BLaER1 treated with 17β-estradiol and CSF1 and Interleukin-3, amounts not matched to agents 10 nM and 100 nM (cell line): ENCODE data around the gene ENTHD1.
A peak's percentile ranks its signal among the peaks of the same experiment; 100 is the strongest.

ENCODE experiments used
- H3K27ac ChIP-seq, 11 experiments: shearing (Covaris generic); formaldehyde crosslinking; 2 replicates each; pipeline ENCODE4 v1.8.1; 2022
- H3K27me3 ChIP-seq, 11 experiments: shearing (Covaris generic); formaldehyde crosslinking; 2 replicates each; pipeline ENCODE4 v1.8.1; 2022
- H3K36me3 ChIP-seq, 11 experiments: shearing (Covaris generic); formaldehyde crosslinking; 2 replicates each; pipeline ENCODE4 v1.8.1; 2022
- H3K4me1 ChIP-seq, 10 experiments: shearing (Covaris generic); formaldehyde crosslinking; 2 replicates each; pipeline ENCODE4 v1.8.1; 2022
- H3K4me2 ChIP-seq, 11 experiments: shearing (Covaris generic); formaldehyde crosslinking; 2 replicates each; pipeline ENCODE4 v1.8.1; 2022
- H3K4me3 ChIP-seq, 10 experiments: shearing (Covaris generic); formaldehyde crosslinking; 2 replicates each; pipeline ENCODE4 v1.8.1; 2022
- H3K9ac ChIP-seq, 11 experiments: shearing (Covaris generic); formaldehyde crosslinking; 2 replicates each; pipeline ENCODE4 v1.8.1; 2022
- H3K9me3 ChIP-seq, 11 experiments: shearing (Covaris generic); formaldehyde crosslinking; replicated peaks in 1 of 11; 2 replicates each; pipeline ENCODE4 v1.8.1; 2022
- H4K20me1 ChIP-seq, 11 experiments: shearing (Covaris generic); formaldehyde crosslinking; 2 replicates each; pipeline ENCODE4 v1.8.1; 2022
- Cebpa-rat ChIP-seq, 11 experiments: shearing (Covaris generic); IDR thresholded peaks; 2 replicates each; pipeline ENCODE4 v1.8.1; 2022

The ENTHD1 gene

DNA sequence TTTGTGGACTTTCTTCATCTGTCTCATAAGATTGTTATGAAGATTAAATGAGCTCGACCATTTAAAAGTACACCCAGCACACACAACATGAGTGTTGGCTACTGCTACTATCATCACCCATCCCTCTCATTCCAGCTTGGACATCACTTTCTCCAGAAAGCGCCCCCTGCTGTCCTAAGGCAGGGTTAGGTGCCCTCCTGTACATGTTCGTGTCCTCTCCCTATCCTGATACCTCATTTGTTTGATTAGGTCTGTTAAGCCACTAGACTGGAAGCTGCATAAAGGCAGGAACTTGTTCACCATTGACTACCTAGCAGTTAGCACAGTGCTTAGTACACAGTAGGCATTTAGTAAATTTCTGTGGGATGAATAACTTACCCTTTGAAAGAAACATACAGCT lies 85.5 kb downstream of the ENTHD1 start:
- no peaks in the 10 kb centered on the region for H3K36me3 ChIP-seq
- H3K27ac ChIP-seq = no peak overlapping the region
- TF ChIP-seq Cebpa-rat (IDR thresholded peaks at IDR 0.05) = no peak
- no peak overlapping the region for H3K4me2 ChIP-seq
- peaks cover 0 to 5% (median 0%) of the 10 kb centered on the region in 11 experiments; a peak in 1 of 22 replicates for H3K27me3 ChIP-seq
- H3K4me3 ChIP-seq = no peak overlapping the region
- no peaks in the 10 kb centered on the region for H4K20me1 ChIP-seq
- no peaks in the 10 kb centered on the region for H3K9me3 ChIP-seq
- H3K9ac ChIP-seq = no peak overlapping the region
- peaks cover 0 to 9% (median 4%) of the 10 kb centered on the region in 10 experiments; a peak in 8 of 20 replicates for H3K4me1 ChIP-seq

GRCh38 chr22:39806109-39806508 lies 87.5 kb downstream of the ENTHD1 start:
- peak overlapping the region in 7 of 11 experiments; percentile 0 to 37 (median 17); a peak in 7 of 22 replicates for H3K4me2 ChIP-seq
- no peaks in the 10 kb centered on the region for H4K20me1 ChIP-seq
- peaks cover 0 to 9% (median 4%) of the 10 kb centered on the region in 10 experiments; a peak in 8 of 20 replicates for H3K4me1 ChIP-seq
- no peak overlapping the region for H3K27ac ChIP-seq
- TF ChIP-seq Cebpa-rat (IDR thresholded peaks at IDR 0.05) = no peak
- H3K9ac ChIP-seq = no peak overlapping the region
- peaks cover 0 to 4% (median 0%) of the 10 kb centered on the region in 11 experiments; a peak in 1 of 22 replicates for H3K27me3 ChIP-seq
- no peaks in the 10 kb centered on the region for H3K9me3 ChIP-seq
- no peak overlapping the region for H3K4me3 ChIP-seq
- no peaks in the 10 kb centered on the region for H3K36me3 ChIP-seq

DNA sequence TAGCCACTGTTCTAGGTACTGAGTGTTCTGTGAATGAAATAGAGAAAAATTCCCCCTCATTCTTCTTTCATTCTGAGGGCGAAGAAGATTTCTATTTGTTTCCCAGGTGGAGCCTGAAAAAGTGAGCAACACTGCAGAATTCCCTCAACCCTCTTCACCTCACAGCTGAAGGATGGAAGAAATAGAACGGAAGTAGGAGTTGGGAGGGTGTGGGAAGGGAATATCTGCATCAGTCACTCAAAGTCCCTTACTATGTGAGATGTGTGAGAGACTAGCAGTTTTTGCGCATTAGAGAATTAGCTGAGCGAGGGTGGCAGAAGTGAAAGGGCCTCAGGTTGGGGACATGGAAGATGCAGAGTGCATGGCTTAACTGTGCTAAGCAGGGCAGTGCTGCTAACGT lies 88.4 kb downstream of the ENTHD1 start:
- Histone ChIP-seq H3K4me1 (peaks cover 0 to 9% (median 4%) of the 10 kb centered on the region in 10 experiments; a peak in 8 of 20 replicates), H3K36me3 (no peaks in the 10 kb centered on the region), H3K9ac (no peak overlapping the region), H3K9me3 (peaks cover 0 to 6% (median 3%) of the 10 kb centered on the region in 11 experiments; a peak in 15 of 22 replicates), H3K27me3 (peaks cover 0 to 4% (median 0%) of the 10 kb centered on the region in 11 experiments; a peak in 1 of 22 replicates), H3K27ac (no peak overlapping the region), H3K4me2 (peak overlapping the region in 5 of 11 experiments; percentile 0 to 25 (median 19); a peak in 5 of 22 replicates), H4K20me1 (no peaks in the 10 kb centered on the region), H3K4me3 (no peak overlapping the region)
- TF ChIP-seq Cebpa-rat (IDR thresholded peaks at IDR 0.05) = no peak

DNA sequence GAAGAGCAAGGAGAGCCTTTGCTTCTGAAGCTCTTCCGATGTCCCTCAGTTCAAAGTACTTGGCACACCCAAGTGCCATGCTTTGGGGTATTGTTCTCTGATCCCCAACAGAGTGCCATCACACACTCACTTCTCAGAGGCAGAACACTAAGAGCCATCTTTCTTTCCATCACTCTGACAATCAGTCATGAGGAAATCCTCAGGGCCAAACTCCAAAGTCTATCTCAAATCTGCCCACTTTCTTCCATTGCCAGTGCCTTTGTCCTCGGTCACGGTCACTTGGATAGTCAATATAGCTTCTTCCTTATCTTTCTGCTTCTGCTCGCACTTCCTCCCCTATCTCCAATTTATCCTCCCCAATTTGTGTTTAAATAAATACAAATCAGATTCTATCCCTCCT lies 90.9 kb downstream of the ENTHD1 start:
- Histone ChIP-seq H3K9me3 (peaks cover 20 to 31% (median 27%) of the 10 kb centered on the region in 11 experiments), H3K4me1 (peaks cover 0 to 9% (median 4%) of the 10 kb centered on the region in 10 experiments; a peak in 8 of 20 replicates), H3K27ac (no peak overlapping the region), H3K4me2 (no peak overlapping the region), H3K36me3 (peaks cover 0 to 6% (median 0%) of the 10 kb centered on the region in 11 experiments; a peak in 4 of 22 replicates), H3K9ac (no peak overlapping the region), H3K4me3 (no peak overlapping the region), H4K20me1 (no peaks in the 10 kb centered on the region), H3K27me3 (no peaks in the 10 kb centered on the region)
- no peak for TF ChIP-seq Cebpa-rat (IDR thresholded peaks at IDR 0.05)

DNA sequence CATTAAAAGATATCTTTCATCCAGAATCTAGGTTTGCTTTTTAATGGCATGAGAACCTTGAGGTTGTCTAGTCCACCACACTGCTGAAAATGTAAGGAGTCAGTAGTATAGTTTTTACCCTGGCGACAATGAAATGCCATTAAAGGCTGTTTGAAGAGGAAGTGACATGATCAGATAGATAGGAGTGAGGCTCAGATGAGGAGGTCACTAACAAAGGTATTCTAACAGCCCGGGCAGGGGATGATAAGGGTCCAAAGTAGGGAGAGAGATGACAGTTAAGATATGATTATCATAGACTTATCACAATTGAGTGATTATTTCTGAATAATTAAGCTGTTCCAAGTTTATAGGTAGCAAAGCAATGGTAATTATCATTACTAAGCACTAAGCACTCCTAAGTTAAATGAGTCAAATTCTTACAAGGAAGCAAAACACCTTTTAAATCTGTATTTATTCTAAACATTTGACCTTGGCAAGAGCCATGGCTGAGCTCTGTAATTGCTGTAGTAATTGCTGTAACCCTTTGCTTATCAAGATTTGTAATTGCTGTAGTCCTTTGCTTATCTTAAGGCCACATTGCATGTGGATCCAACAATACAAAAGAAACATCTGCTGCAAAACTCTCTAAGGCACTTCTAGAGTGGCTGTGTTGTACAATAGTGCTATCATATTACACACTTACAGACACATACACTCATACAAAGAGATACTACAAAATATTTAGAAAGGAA lies 92.6 kb downstream of the ENTHD1 start:
- no peak for TF ChIP-seq Cebpa-rat (IDR thresholded peaks at IDR 0.05)
- Histone ChIP-seq H3K9me3 (peaks cover 38 to 48% (median 44%) of the 10 kb centered on the region in 11 experiments), H3K27ac (no peak overlapping the region), H3K36me3 (peaks cover 0 to 9% (median 0%) of the 10 kb centered on the region in 11 experiments; a peak in 4 of 22 replicates), H4K20me1 (no peaks in the 10 kb centered on the region), H3K4me1 (peaks cover 0 to 8% (median 3%) of the 10 kb centered on the region in 10 experiments; a peak in 8 of 20 replicates), H3K4me3 (no peak overlapping the region), H3K9ac (no peak overlapping the region), H3K4me2 (no peak overlapping the region), H3K27me3 (no peaks in the 10 kb centered on the region)

- H3K27me3 ChIP-seq = no peaks in the 10 kb centered on the region
- no peaks in the 10 kb centered on the region for H4K20me1 ChIP-seq
- no peak overlapping the region for H3K27ac ChIP-seq
- H3K9ac ChIP-seq = no peak overlapping the region
- peaks cover 39 to 52% (median 46%) of the 10 kb centered on the region in 11 experiments for H3K9me3 ChIP-seq
- TF ChIP-seq Cebpa-rat (IDR thresholded peaks at IDR 0.05) = no peak
- no peak overlapping the region for H3K4me2 ChIP-seq
- H3K4me3 ChIP-seq = no peak overlapping the region
- H3K4me1 ChIP-seq = no peaks in the 10 kb centered on the region
- H3K36me3 ChIP-seq = peaks cover 0 to 9% (median 0%) of the 10 kb centered on the region in 11 experiments; a peak in 4 of 22 replicates
Observed at GRCh38 chr22:39797528-39798147, 95.9 kb downstream of the ENTHD1 start.

- Histone ChIP-seq H3K4me2 (no peak overlapping the region), H3K4me1 (no peaks in the 10 kb centered on the region), H4K20me1 (no peaks in the 10 kb centered on the region), H3K27ac (no peak overlapping the region), H3K9me3 (peaks cover 0 to 9% (median 0%) of the 10 kb centered on the region in 11 experiments; a peak in 1 of 22 replicates), H3K36me3 (no peaks in the 10 kb centered on the region), H3K27me3 (no peaks in the 10 kb centered on the region), H3K4me3 (no peak overlapping the region), H3K9ac (no peak overlapping the region)
- TF ChIP-seq Cebpa-rat (IDR thresholded peaks at IDR 0.05) = no peak
Observed at GRCh38 chr22:39789788-39790187, 103.8 kb downstream of the ENTHD1 start.

GRCh38 chr22:39785232-39785631 lies 108.3 kb downstream of the ENTHD1 start:
- H3K9me3 ChIP-seq = no peaks in the 10 kb centered on the region
- no peaks in the 10 kb centered on the region for H3K27me3 ChIP-seq
- no peaks in the 10 kb centered on the region for H3K4me1 ChIP-seq
- no peaks in the 10 kb centered on the region for H3K36me3 ChIP-seq
- H4K20me1 ChIP-seq = no peaks in the 10 kb centered on the region
- H3K4me3 ChIP-seq = no peak overlapping the region
- no peak overlapping the region for H3K4me2 ChIP-seq
- H3K27ac ChIP-seq = no peak overlapping the region
- no peak overlapping the region for H3K9ac ChIP-seq
- TF ChIP-seq Cebpa-rat (IDR thresholded peaks at IDR 0.05) = no peak

DNA sequence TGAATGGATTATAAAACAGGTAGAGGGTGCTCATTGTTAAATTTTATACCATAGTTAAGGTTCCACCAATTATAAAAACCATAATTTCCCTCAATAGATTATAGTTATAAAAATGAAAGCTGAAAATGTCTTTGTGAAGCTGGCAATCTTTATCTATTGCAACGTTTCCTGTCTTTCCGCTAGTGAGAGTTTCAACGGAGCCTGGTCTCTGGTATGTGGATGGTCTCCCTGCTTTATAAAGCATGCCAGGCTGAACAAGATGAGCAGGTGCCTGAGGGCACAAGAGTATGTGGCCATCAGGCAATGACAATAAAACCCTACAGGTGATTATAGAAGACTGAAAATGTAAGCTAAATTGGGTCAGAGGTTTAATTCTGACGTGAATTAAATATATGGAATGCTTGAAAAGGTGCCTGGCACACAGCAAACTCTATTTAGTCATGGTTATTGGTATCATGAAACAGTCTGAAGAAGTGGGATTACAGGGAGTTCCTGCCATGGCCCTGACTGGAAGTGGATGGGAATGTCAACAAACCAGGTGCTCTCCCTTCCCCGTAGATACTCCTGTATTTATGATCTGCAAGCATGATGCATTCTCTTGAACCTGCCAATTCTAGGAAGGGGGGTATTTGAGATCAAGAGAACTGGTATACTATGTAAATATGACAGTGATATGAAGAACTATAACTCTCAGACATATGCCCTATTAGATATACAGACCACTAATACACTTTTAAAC lies 115.7 kb downstream of the ENTHD1 start:
- H3K27ac ChIP-seq = no peak overlapping the region

More for the DNA sequence above, 115.7 kb downstream of the ENTHD1 start:
- TF ChIP-seq Cebpa-rat (IDR thresholded peaks at IDR 0.05) = no peak
- H3K9me3 ChIP-seq = no peaks in the 10 kb centered on the region
- no peaks in the 10 kb centered on the region for H3K36me3 ChIP-seq
- no peak overlapping the region for H3K4me3 ChIP-seq
- H3K27me3 ChIP-seq = no peaks in the 10 kb centered on the region
- H3K4me1 ChIP-seq = peaks cover 0 to 9% (median 6%) of the 10 kb centered on the region in 10 experiments; a peak in 5 of 20 replicates
- H3K9ac ChIP-seq = no peak overlapping the region
- H3K4me2 ChIP-seq = no peak overlapping the region
- H4K20me1 ChIP-seq = no peaks in the 10 kb centered on the region
